Esophagus squamous epithelium (tissue), 4 donors: Measurements from ENCODE around the gene EHBP1.

Experiments used
- POLR2A ChIP-seq, 4 donors: fragments of 450-650 bp; IDR thresholded peaks; one replicate each; pipeline ENCODE4 v1.6.1; 2017; ENCODE audit warnings: antibody characterized with exemption in 4 of 4, mild to moderate bottlenecking in 4 of 4, moderate library complexity in 3 of 4
- TF ChIP-seq, protein P1 (sequence below), 6 experiments: fragments of 450-650 bp in 4 of 6; fragments of 200-600 bp in 2 of 6; sonication (generic) in 2 of 6; IDR thresholded peaks; one replicate each; pipeline ENCODE4 v1.5.1; 2016 to 2019; ENCODE audit warnings: antibody characterized with exemption in 6 of 6, mild to moderate bottlenecking in 4 of 6, moderate library complexity in 4 of 6

DNA sequence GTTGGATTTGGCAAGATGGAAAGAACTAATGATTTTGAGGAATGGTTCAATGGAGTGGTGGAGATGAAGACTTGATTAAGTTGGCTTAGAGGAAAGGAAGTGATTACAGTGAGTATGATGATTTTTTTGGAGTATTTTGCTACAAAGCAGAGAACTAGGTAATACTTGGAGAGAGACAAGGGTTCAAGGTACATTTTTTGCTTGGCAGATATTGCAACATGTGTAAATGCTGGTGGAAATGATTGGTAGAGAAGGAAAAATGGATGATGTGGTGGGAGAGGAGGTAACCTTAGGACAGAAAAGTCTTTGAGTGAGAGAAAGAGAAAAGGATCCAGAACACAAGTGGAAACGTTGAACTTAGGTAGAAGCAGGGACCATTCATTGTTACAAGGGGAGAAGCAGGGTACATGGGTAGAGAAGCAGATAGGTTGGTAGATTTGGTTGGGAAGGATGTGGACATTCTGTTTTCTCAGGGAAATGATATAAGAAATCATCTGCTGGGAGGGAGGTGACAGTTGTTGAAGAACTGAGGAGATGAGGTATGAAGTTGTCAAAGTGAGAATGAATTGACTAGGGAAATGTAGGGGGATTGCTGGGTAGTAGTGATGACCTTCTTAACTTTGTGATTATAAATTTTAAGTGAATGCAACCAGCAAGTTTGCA lies 6.5 kb downstream of the EHBP1 start:
- TF ChIP-seq POLR2A (IDR thresholded peaks at IDR 0.05), result no peak
- TF ChIP-seq, protein P1, sequence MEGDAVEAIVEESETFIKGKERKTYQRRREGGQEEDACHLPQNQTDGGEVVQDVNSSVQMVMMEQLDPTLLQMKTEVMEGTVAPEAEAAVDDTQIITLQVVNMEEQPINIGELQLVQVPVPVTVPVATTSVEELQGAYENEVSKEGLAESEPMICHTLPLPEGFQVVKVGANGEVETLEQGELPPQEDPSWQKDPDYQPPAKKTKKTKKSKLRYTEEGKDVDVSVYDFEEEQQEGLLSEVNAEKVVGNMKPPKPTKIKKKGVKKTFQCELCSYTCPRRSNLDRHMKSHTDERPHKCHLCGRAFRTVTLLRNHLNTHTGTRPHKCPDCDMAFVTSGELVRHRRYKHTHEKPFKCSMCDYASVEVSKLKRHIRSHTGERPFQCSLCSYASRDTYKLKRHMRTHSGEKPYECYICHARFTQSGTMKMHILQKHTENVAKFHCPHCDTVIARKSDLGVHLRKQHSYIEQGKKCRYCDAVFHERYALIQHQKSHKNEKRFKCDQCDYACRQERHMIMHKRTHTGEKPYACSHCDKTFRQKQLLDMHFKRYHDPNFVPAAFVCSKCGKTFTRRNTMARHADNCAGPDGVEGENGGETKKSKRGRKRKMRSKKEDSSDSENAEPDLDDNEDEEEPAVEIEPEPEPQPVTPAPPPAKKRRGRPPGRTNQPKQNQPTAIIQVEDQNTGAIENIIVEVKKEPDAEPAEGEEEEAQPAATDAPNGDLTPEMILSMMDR (IDR thresholded peaks at IDR 0.05), result no peak
